HFF-Myc (cell line): ENCODE measurements around the gene CDC42.
A peak's percentile ranks its signal among the peaks of the same experiment; 100 is the strongest.
"Not testable (repeated sequence)": the region's sequence is repeated elsewhere in the genome, so short reads cannot be mapped to it uniquely, and the experiment has no call there.

Source experiments
- DNase-seq: peaks from one replicate; pipeline ENCODE4 v3.0.0-alpha.2; 2011; ENCODE audit warnings: low read depth; ENCODE audit errors: extremely low read depth
- H3K4me3 ChIP-seq: replicated peaks from 2 replicates; pipeline ENCODE4 v1.5.1; 2011; ENCODE audit warnings: low read depth, mild to moderate bottlenecking, control low read depth, low read length
- CTCF ChIP-seq: IDR thresholded peaks from 2 replicates; pipeline ENCODE4 v1.5.1; 2012; ENCODE audit warnings: mild to moderate bottlenecking, low read depth, low read length, control low read depth; ENCODE audit errors: missing control alignments

Gene CDC42

DNA sequence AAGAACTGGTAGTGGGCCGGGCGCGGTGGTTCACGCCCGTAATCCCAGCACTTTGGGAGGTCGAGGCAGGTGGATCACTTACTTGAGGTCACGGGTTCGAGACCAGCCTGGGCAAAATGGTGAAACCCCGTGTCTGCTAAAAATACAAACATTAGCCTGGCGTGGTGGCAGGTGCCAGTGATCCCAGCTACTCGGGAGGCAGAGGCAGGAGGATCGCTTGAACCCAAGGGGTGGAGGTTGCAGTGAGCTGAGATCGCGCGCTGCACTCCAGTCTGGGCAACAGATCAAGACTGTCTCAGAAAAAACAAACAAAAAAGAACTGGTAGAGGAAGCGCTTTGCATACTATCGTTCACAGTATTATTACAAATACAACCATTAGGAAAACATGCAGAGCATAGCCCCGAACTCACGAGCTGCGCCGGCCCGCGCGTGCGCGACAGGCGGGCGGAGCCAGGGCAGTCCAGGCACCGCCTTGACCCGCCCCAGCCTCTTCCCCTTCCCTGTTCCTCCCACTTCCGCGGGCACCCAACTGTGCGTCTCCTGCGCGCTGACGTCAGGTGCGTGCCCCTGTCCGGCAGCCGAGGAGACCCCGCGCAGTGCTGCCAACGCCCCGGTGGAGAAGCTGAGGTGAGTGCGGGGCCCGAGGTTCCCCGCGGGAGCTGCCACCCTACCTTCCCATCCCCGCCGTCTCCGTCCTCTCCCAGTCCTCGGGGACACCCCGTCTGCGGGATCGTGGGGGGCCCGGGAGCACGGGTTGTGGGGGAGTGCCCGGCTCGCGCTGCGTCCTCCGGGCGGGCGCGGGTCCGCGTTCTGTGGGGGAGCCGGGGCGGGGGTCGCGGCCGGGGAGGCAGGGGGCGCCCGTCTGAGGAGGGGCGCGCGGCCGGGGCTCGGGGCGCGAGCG, at the start of gene CDC42:
Gene CDC42 (plus strand): TSS at position 595 of the 902 bp plus-strand sequence. CDS start 25,770 bp downstream, outside the sequence.
- no peak for TF ChIP-seq CTCF
- DNase-seq: peak; percentile 72
- peak within 1 kb of the TSS; percentile 72 for H3K4me3 ChIP-seq

DNA sequence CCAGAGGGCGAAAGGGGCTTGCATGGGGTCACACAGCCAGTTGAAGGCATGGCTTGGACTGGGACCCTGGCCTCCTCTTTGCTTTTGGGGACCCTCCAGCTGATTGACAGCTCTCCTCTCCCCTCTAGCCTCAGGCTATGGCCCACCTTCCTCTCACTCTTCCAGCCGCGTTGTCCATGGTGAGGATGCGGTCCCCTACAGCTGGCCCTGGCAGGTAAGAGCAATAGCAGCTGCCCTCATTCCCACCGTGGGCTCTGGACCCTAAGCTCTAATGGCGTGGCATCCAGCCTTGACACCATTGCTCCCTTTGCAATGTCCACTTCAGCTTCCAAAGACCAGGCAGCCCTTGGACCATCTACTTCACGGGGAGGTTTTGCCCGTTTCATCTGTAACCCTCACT, 49.6 kb upstream of the CDC42 start:
- not testable (repeated sequence) for DNase-seq, H3K4me3 ChIP-seq

DNA sequence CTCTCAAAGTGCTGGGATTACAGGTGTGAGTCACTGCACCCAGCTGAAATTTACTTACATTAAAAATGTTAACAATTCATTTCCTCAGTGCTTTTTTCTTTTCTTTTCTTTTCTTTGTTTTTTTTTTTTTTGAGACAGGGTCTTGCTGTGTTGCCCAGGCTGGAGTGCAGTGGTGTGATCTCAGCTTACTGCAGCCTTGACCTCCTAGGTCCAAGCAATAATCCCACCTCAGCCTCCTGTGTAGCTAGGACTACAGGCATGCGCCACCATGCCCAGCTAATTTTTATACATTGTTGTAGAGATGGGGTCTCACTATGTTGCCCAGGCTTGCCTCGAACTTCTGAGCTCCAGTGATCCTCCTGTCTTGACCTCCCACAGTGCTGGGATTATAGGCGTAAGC, 48.5 kb upstream of the CDC42 start:
- H3K4me3 ChIP-seq: not testable (repeated sequence)

GRCh38 chr1:22005261-22006149, 47.0 kb upstream of the CDC42 start:
- H3K4me3 ChIP-seq, DNase-seq: not testable (repeated sequence)
- peak; percentile 31 for TF ChIP-seq CTCF

More for the DNA sequence above, 48.5 kb upstream of the CDC42 start:
- DNase-seq: not testable (repeated sequence)

DNA sequence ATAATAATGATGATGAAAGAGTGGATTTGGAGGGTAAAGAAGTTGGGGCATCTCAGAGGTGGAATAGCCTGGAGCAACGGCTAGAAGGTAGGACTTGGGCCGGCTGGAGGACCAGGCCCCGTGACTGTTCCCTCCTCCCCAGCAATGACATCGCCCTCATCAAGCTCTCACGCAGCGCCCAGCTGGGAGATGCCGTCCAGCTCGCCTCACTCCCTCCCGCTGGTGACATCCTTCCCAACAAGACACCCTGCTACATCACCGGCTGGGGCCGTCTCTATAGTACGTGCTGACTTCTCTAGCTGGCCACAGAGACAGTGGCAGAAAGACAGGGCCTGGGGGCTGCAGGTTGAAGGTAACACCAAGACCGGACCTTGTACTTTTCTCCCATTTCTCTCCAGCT, 45.8 kb upstream of the CDC42 start:
- H3K4me3 ChIP-seq, DNase-seq: not testable (repeated sequence)

GRCh38 chr1:22007262-22007661, 45.2 kb upstream of the CDC42 start:
- not testable (repeated sequence) for H3K4me3 ChIP-seq, DNase-seq

DNA sequence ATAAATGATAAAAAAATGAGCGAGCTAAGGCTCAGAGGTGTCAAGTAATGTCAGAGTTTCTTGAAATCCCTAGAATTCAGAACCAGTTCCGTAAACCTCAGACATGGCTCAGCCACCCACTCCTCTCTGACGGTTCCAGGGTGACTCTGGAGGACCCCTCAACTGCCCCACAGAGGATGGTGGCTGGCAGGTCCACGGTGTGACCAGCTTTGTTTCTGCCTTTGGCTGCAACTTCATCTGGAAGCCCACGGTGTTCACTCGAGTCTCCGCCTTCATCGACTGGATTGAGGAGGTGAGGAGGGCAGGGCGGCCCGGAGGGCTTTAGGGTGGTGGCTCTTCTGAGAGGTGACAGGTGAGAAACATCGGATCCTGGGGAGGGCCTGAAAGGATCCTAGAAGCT, 42.9 kb upstream of the CDC42 start:
- DNase-seq, H3K4me3 ChIP-seq: not testable (repeated sequence)

GRCh38 chr1:22012752-22013151, 39.8 kb upstream of the CDC42 start:
- not testable (repeated sequence) for H3K4me3 ChIP-seq, DNase-seq

GRCh38 chr1:22014575-22015206, 37.8 kb upstream of the CDC42 start:
- not testable (repeated sequence) for DNase-seq, H3K4me3 ChIP-seq
